Measurements from ENCODE around the gene PDGFD. TPM values are rescaled to one million over a fixed set of nuclear protein-coding genes. Genes with fewer than 3 reads are reported as not detected.

PDGFD gene
- polyA plus RNA-seq, 3 donors = 7.7 to 15.7 (median 9.1) TPM

Other genes starting within 250 kb of the PDGFD start
- gene DDI1, start 127.5 kb downstream of the PDGFD start, polyA plus RNA-seq = not detected

Measured in adipose tissue (tissue), 3 donors.